Right lobe of liver (tissue), 6 donors: ENCODE results near the gene FAM228B. TPM values are rescaled to one million over a fixed set of nuclear protein-coding genes. Genes with fewer than 3 reads are reported as not detected.
"Not testable (repeated sequence)": the region's sequence is repeated elsewhere in the genome, so short reads cannot be mapped to it uniquely, and the experiment has no call there.

ENCODE experiments used
- ATAC-seq, 4 donors: fragments of 200-7000 bp; cut with Tn5 transposase; one replicate each; pipeline ENCODE4 v1.9.1; 2020; ENCODE audit warnings: mild to moderate bottlenecking in 4 of 4, moderate library complexity in 4 of 4
- DNase-seq, 3 donors: peaks; one replicate each; pipeline ENCODE4 v3.0.0-alpha.2; 2020
- H3K27ac ChIP-seq, 3 donors: fragments of 200-600 bp; one replicate each; pipeline ENCODE4 v1.8.0; 2022
- H3K27me3 ChIP-seq, 2 donors: fragments of 200-600 bp; one replicate each; pipeline ENCODE4 v1.8.0; 2022
- H3K36me3 ChIP-seq, 4 donors: fragments of 200-600 bp; sonication (generic) in 1 of 4; one replicate each; pipeline versions ENCODE4 v1.5.1 to v1.8.0; 2017 to 2022; ENCODE audit warnings: control low read depth in 1 of 4
- H3K4me1 ChIP-seq, 4 donors: fragments of 200-600 bp; sonication (generic) in 1 of 4; one replicate each; pipeline versions ENCODE4 v1.5.1 to v1.8.0; 2017 to 2022; ENCODE audit warnings: control low read depth in 1 of 4
- H3K4me3 ChIP-seq, 3 donors: fragments of 200-600 bp; one replicate each; pipeline ENCODE4 v1.8.0; 2022
- H3K9me3 ChIP-seq, 4 donors: fragments of 200-600 bp; sonication (generic) in 1 of 4; one replicate each; pipeline versions ENCODE4 v1.5.1 to v1.8.0; 2017 to 2022; ENCODE audit warnings: control low read depth in 1 of 4
- POLR2A ChIP-seq: fragments of 450-650 bp; IDR thresholded peaks from one replicate; pipeline ENCODE4 v1.6.1; 2017; ENCODE audit warnings: antibody characterized with exemption, mild to moderate bottlenecking
- WGBS: methylation state at CpG from one replicate; pipeline ENCODE4 v1.1.6; 2018; ENCODE audit warnings: low coverage, low lambda C conversion rate; ENCODE audit not compliant: insufficient coverage; ENCODE audit errors: missing lambda C conversion rate; 5-methylcytosine and 5-hydroxymethylcytosine counted together
- intact Hi-C, 2 donors: fragments of 100-400 bp; cut with DNase I; formaldehyde crosslinking; loops; one replicate each; pipeline versions ENCODE4 v1.11.2 to v1.14.1; 2022
- total RNA-seq, 6 experiments: library from RNA; depleted of rRNA in 2 of 6; stranded (reverse); fragments of >200 nt in 2 of 6; fragmentation: NEBNext Ultra II Directional in 3 of 6; extraction: Animal tissue kit (Norgen Biotek cat#: 25700) in 3 of 6; gene quantifications; one replicate each; pipeline versions ENCODE4 v1.1.0 to v1.2.4, GENCODE V29; 2016 to 2023
- TF ChIP-seq, protein P1 (sequence below), 4 donors: fragments of 200-600 bp in 3 of 4; fragments of 450-650 bp in 1 of 4; IDR thresholded peaks; one replicate each; pipeline versions ENCODE4 v1.5.1 to v1.8.0; 2016 to 2022; ENCODE audit warnings: antibody characterized with exemption in 4 of 4, mild to moderate bottlenecking in 2 of 4
- donor health status: DM: no; HTN: yes; CAD: no.
- donor health status: DM: no; HTN: no; CAD: no.
- donor health status: DM: no; HTN: no; CAD: no.
- donor health status: DM: no; HTN: yes; CAD: no.
- donor health status: DM: no; HTN: yes; CAD: no.

FAM228B gene
- total RNA-seq, 6 experiments from 2014 or later: 2.8 to 4.6 (median 3.7) TPM

- no peak for ATAC-seq
- TF ChIP-seq, protein P1, sequence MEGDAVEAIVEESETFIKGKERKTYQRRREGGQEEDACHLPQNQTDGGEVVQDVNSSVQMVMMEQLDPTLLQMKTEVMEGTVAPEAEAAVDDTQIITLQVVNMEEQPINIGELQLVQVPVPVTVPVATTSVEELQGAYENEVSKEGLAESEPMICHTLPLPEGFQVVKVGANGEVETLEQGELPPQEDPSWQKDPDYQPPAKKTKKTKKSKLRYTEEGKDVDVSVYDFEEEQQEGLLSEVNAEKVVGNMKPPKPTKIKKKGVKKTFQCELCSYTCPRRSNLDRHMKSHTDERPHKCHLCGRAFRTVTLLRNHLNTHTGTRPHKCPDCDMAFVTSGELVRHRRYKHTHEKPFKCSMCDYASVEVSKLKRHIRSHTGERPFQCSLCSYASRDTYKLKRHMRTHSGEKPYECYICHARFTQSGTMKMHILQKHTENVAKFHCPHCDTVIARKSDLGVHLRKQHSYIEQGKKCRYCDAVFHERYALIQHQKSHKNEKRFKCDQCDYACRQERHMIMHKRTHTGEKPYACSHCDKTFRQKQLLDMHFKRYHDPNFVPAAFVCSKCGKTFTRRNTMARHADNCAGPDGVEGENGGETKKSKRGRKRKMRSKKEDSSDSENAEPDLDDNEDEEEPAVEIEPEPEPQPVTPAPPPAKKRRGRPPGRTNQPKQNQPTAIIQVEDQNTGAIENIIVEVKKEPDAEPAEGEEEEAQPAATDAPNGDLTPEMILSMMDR (IDR thresholded peaks at IDR 0.05): no peak
- no peak for TF ChIP-seq POLR2A
- no peaks in the 10 kb centered on the region for H3K4me1 ChIP-seq
- DNase-seq: no peak
- H3K27me3 ChIP-seq: no peaks in the 10 kb centered on the region
- no peak overlapping the region for H3K27ac ChIP-seq
- 82% methylated on average over 3 of the region's 9 CpGs for WGBS
- intact Hi-C loops: no loop called here
- no peaks in the 10 kb centered on the region for H3K9me3 ChIP-seq
- no peaks in the 10 kb centered on the region for H3K36me3 ChIP-seq
- H3K4me3 ChIP-seq: no peak overlapping the region
These were observed 67.2 kb downstream of the FAM228B start for GRCh38 chr2:24190503-24190902.

GRCh38 chr2:24191156-24191555 lies 67.9 kb downstream of the FAM228B start:
- DNase-seq (no peak), ATAC-seq (no peak)
- H3K36me3 ChIP-seq: no peaks in the 10 kb centered on the region
- H3K9me3 ChIP-seq: no peaks in the 10 kb centered on the region
- 72% methylated on average over 6 of the region's 9 CpGs for WGBS
- H3K4me3 ChIP-seq: no peak overlapping the region
- H3K4me1 ChIP-seq: no peaks in the 10 kb centered on the region
- TF ChIP-seq, protein P1 (IDR thresholded peaks at IDR 0.05): no peak
- intact Hi-C loops: no loop called here
- no peaks in the 10 kb centered on the region for H3K27me3 ChIP-seq
- no peak overlapping the region for H3K27ac ChIP-seq

DNA sequence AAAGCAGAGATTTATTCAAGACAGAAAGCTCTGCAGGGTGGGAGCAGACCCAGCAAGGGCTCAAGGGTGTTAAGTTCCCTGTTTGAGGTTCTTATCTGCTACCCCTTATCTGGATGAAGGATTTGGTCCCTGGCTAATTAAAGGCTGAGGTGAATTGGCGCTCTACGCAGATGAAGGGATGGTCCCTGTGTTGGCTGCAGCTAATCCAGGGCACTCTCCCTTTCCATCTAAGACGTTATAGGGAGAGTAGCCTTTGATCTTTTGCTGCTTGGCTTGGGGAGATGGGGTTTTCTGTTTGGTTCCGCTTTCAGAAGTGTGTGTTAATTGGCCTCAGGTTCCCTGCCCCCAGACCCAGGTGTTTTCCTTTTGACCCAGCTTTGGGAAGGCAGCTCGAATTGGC lies 68.6 kb downstream of the FAM228B start:
- TF ChIP-seq, protein P1 (IDR thresholded peaks at IDR 0.05): no peak
- TF ChIP-seq POLR2A: no peak

DNA sequence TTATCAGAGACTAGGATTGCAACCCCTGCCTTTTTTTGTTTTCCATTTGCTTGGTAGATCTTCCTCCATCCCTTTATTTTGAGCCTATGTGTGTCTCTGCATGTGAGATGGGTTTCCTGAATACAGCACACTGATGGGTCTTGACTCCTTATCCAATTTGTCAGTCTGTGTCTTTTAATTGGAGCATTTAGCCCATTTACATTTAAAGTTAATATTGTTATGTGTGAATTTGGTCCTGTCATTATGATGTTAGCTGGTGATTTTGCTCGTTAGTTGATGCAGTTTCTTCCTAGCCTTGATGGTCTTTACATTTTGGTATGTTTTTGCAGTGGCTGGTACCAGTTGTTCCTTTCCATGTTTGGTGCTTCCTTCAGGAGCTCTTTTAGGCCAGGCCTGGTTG lies 73.9 kb downstream of the FAM228B start:
- H3K4me1 ChIP-seq, ATAC-seq, H3K36me3 ChIP-seq, DNase-seq, H3K4me3 ChIP-seq, intact Hi-C loops, H3K27ac ChIP-seq, H3K27me3 ChIP-seq, H3K9me3 ChIP-seq: not testable (repeated sequence)
- WGBS: 56% methylated on average over 1 of the region's 1 CpG

More for the DNA sequence above, 68.6 kb downstream of the FAM228B start:
- intact Hi-C loops: no loop called here
- Histone ChIP-seq H3K27ac (no peak overlapping the region), H3K9me3 (no peaks in the 10 kb centered on the region), H3K4me3 (no peak overlapping the region), H3K27me3 (no peaks in the 10 kb centered on the region), H3K36me3 (no peaks in the 10 kb centered on the region), H3K4me1 (no peaks in the 10 kb centered on the region)
- WGBS: 56% methylated on average over 5 of the region's 5 CpGs
- ATAC-seq (no peak), DNase-seq (no peak)

DNA sequence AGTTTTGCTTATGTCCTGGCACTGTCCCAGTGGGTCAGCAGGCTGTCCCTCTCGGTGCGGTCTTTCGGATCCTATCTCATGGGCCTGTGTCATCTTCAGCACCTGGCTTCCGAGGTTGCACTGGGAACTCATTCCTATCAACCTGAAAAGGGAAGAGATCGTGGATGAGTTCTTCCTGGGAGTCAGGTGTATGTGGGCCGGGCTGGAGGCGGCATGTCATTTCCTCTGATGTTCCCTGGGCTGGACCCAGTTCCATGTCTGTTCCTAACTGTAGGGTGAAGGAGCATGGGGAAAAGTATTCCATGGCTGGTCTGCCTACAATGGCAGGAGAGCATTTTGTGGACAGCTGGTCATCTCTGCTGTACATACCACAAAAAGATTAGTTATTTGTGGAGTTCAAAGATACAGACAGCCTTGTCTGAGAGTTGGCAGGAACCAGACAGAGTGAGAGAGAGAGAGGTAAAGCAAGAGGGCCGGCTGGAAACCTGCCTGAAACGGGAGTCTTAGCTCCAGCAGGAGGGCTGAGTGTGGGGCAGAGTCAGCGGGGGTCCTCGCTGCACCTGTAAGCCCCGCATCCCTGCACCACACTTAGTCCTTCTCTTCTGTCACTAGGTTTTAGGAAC lies 76.8 kb downstream of the FAM228B start:
- intact Hi-C loops: no loop called here
- DNase-seq (no peak), ATAC-seq (no peak)
- Histone ChIP-seq H3K4me3 (no peak overlapping the region), H3K27me3 (no peaks in the 10 kb centered on the region), H3K4me1 (no peaks in the 10 kb centered on the region), H3K9me3 (no peaks in the 10 kb centered on the region), H3K27ac (no peak overlapping the region), H3K36me3 (peaks cover 0 to 22% (median 3%) of the 10 kb centered on the region in 4 donors)
- TF ChIP-seq, protein P1 (IDR thresholded peaks at IDR 0.05): no peak
- no peak for TF ChIP-seq POLR2A
- WGBS: 84% methylated on average over 10 of the region's 12 CpGs
